ENCODE measurements around the gene SOHLH2.

Gene SOHLH2

DNA sequence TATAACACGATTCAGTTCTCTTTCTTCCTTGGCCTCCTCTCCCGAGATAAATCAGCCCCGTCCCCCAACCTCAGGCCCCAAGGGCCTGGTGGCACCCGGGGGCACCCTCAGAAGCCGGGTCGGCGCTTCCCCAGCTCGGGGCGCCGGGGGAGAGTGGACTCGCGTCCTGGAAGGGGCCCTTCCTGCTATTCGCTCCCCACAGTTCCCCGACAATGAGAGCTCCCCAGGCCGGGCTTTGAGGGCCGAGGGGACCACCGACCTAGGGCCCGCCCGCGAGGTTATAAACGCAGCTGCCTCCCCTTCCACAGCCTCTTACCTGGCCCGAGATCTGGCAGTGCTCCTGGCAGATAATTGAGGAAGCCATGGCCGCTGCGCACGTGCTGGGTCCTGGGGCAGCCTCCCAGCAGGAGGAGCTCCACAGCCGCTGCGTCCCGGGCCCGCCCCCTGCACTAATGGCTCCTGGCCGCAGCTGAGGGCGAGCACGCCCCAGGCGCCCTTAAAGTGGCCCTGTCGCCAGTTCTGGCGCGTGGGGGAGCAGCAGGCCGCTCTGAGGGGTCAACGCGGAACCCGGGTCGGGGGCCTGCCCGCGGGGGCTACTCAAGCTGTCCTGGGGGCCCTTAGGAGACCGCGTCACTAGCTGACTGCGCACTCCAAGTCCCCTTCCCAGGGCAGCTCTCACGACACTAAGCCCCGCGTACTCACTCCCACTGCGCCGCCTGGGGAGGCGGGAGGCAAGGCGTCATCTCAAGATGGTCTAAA lies at the start of gene SOHLH2:
Gene SOHLH2, minus strand, starts transcription at position 394 of the 759 bp plus-strand sequence. Its CDS starts 30 bp downstream, at position 364.
- DNase-seq (ENCODE audit: low spot score) = no peak

GRCh38 chr13:36261976-36262375 lies 47.6 kb upstream of the SOHLH2 start:
- no peak for DNase-seq (ENCODE audit: low spot score)

GRCh38 chr13:36261011-36261410 lies 46.7 kb upstream of the SOHLH2 start:
- DNase-seq (ENCODE audit: low spot score) = no peak

DNA sequence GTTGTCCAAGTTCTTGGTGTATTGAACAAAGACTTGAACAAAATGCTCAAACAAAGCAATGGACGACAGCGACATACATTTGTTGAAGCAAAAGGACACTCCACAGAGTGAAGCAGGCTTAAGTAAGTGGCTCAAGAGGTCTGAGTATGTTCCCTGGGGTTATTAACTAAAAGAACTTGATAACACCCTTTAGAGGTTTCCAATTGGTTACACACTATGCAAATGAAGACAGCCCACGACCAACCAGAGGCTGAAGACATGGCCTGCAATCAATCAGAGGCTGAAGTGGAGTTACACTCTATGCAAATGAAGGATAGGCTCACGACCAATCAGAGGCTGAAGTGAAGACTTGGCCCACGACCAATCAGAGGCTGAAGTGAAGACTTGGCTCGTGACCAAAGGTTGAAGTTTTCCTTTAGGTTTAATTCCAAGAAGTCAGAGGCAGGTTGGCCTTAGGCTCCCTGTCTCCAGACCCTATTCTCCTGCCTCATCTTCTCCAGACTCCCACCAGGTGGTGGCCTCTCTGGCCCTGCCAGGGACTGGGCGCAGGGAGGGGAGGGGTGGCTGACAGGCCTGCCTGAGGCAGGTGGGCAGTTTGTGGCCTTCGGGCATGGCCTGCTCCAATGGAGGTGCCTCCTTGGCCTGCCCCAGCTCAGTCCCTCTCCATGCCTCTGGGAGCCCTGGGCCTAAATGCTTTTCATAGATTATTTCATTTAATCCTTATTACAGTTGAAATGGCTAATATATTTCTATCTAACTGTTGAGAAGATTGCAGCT lies 45.2 kb upstream of the SOHLH2 start:
- no peak for DNase-seq (ENCODE audit: low spot score)

GRCh38 chr13:36258831-36259230 lies 44.5 kb upstream of the SOHLH2 start:
- DNase-seq (ENCODE audit: low spot score) = no peak

GRCh38 chr13:36251526-36251925 lies 37.2 kb upstream of the SOHLH2 start:
- peak; percentile 7 for DNase-seq (ENCODE audit: low spot score)

GRCh38 chr13:36251017-36251416 lies 36.7 kb upstream of the SOHLH2 start:
- no peak for DNase-seq (ENCODE audit: low spot score)

- no peak for DNase-seq (ENCODE audit: low spot score)
Measured at GRCh38 chr13:36248700-36249099, 34.3 kb upstream of the SOHLH2 start.

DNA sequence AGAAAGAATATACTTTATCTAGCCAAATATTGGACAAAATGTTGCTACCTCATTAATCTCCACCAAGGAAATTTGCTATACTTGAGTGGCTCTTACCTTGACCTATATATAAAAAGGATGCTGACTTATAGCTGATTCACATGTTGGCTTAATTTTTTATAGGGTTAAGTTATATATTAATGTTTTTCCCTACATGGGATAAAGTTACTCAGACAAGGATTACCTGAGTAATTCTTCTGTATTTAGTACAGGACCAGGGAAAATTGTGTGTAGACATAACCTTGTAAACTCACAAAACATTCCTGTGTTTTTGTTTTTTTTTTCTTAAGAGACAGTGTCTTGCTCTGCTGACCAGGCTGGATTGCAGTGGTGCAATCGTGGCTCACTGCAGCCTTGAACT lies 30.6 kb upstream of the SOHLH2 start:
- no peak for DNase-seq (ENCODE audit: low spot score)

GRCh38 chr13:36244073-36244472 lies 29.7 kb upstream of the SOHLH2 start:
- no peak for DNase-seq (ENCODE audit: low spot score)

GRCh38 chr13:36242761-36243160 lies 28.4 kb upstream of the SOHLH2 start:
- DNase-seq (ENCODE audit: low spot score) = no peak

- DNase-seq (ENCODE audit: low spot score) = no peak
Measured at GRCh38 chr13:36231236-36231635, 16.9 kb upstream of the SOHLH2 start.

DNA sequence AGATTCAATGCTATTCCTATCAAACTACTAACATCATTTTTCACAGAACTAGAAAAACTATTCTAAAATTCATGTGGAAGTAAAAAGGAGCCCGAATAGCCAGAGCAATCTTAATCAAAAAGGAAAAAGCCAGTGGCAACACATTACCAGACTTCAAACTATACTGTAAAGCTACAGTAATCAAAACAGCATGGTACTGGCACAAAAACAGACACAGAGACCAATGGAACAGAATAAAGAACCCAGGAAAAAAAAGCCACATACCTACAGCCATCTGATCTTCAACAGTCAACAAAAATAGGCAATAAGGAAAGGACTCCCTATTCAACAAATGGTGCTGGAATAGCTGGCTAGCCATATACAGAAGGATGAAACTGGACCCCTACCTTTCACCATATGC lies 10.4 kb upstream of the SOHLH2 start:
- no peak for DNase-seq (ENCODE audit: low spot score)

GRCh38 chr13:36219883-36220282 lies 5.5 kb upstream of the SOHLH2 start:
- DNase-seq (ENCODE audit: low spot score) = no peak

GRCh38 chr13:36217456-36217855 lies 3.1 kb upstream of the SOHLH2 start:
- DNase-seq (ENCODE audit: low spot score) = no peak

DNA sequence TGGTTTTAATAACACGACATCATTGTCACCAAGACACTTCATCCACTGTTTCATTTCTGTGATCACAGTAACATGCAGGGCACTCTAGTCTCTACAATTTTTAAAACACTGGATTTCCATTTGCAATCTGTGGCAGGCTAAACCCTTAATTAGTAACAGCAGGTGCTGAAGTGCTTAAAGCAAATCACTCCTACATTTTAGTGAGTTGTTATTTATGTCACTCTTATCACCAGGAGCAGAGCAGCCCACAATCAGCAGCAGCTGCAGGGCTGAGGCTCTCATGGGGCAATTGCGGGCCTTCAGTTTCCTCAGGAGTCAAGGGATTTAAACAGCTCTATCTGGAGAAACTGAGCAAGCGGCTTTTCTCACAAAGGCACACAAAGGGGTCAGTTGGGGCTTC lies 1.6 kb downstream of the SOHLH2 start:
- no peak for DNase-seq (ENCODE audit: low spot score)

DNA sequence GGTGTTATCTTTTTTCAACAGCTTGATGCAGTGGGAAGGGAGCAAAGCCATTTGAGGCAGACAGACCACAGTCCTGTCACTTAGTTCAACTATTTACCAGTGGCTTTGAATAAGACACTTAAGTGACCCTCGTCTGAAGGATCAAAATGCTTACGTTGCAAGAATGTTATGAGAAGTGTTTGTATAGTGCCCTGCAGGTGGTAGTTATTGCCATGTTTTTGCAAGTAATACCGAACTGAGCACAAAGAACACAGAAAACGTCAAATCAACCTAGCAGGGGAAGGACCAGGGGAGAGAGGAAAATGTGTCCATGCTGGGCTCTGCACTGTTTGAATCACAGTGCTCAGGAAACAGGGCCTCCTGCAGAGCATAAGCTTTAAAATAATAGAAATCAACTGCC lies 2.8 kb downstream of the SOHLH2 start:
- DNase-seq (ENCODE audit: low spot score) = no peak

GRCh38 chr13:36210738-36211137 lies 3.6 kb downstream of the SOHLH2 start:
- DNase-seq (ENCODE audit: low spot score) = no peak

DNA sequence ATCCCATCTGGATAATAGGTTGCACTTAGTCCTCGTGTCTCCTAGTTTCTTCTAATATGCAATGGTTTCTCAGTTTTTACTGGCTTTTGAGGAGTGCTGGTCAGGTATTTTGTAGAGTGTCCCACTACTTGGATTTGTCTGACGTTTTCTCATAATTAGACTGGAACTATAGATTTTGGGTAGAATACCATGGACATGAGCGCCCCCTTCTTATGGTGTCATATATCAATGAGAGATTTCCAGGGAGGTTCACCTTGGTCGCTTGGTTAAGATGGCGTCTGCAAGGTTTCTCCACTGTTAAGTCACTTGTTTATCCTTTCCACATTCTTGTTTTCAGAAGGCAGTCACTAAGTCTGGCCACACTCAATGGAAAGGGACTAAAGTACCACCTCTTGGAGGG lies 6.7 kb downstream of the SOHLH2 start:
- DNase-seq (ENCODE audit: low spot score) = no peak

DNA sequence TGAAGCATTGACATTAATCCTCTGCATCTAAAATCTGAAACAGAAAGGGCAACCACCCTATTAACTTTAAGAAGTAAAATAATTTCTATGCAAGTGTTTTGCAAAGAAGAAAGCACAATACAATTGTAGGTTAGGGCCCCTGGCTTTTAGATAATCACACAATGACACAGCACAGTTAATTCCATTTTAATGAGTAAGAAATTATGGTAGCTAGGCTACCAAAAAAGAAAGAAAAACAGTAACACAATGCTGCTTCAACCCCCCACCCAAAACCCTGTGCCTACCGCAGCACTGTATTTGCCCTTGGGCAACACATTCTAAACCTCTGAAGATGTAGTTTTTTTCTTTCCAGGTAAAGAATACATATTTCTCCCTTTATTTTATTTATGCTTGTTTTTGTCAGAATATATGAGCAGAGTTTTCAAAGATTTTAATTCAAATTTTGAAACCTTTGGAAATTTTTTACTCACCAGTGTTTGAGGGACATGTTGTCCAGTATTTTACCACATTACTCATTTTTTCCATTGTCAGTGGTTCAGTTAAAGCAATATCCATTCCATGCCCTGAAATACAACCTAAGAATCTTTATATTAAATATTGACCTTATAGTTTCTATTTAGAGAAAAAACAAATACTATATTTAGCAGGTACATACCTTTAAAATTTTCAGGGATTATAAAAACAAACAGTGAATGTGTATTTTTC lies 21.1 kb downstream of the SOHLH2 start:
- peak; percentile 18 for DNase-seq (ENCODE audit: low spot score)

DNA sequence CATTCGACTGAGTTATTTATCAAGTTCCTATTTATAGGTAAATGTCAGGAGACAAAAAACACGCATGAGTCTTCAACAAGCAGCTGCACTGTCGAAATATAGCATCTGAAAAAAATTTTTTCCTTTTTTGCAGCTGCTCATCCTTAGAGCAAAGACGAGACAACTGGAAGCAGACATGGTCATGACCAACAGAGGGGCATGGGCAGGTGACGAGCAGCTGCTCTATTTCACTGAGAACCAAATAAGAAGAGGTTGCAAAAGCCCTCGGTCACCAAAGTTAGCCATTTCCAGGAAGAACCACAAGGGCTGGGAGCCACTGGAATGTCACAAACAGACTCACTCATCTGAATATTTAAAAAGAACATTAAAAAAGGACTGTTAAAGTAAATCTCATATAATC lies 22.2 kb downstream of the SOHLH2 start:
- no peak for DNase-seq (ENCODE audit: low spot score)

GRCh38 chr13:36190771-36191170 lies 23.6 kb downstream of the SOHLH2 start:
- DNase-seq (ENCODE audit: low spot score) = no peak

DNA sequence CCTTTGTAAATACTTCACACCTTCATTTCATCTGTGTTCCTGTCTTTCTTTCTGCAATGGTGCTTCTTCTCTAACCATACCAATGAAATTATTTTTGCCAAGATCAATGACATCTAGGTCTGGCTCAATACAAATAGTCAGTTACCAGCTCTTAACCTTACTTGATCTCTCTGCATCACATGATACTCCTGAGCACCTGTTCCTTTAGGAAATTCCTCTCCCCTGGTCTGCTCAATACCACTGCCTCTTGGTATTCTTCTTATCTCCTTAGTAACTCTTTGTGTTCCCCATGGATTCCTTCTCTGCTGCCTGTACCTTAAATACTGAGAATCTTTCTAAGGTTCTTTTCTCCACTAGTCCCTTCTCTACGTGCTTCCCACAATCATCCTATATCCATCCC lies 25.9 kb downstream of the SOHLH2 start:
- no peak for DNase-seq (ENCODE audit: low spot score)

All from AG08395 (cell line).